Neural progenitor cell (in vitro differentiated cells): ENCODE results near the gene NR1H3. TPM values are rescaled to one million over a fixed set of nuclear protein-coding genes. Genes with fewer than 3 reads are reported as not detected.
A peak's percentile ranks its signal among the peaks of the same experiment; 100 is the strongest.
"Not testable (repeated sequence)": the region's sequence is repeated elsewhere in the genome, so short reads cannot be mapped to it uniquely, and the experiment has no call there.

ENCODE experiments used
- DNase-seq: peaks from one replicate; pipeline ENCODE4 v3.0.0-alpha.2; 2016; ENCODE audit warnings: low spot score
- H2AFZ ChIP-seq: fragments of 200-600 bp; sonication (generic); replicated peaks from 2 replicates; pipeline ENCODE4 v1.6.1; 2016; ENCODE audit warnings: antibody characterized with exemption
- H3F3A ChIP-seq: fragments of 200-600 bp; sonication (generic); 2 replicates; pipeline ENCODE4 v1.6.1; 2016; ENCODE audit warnings: antibody characterized with exemption, low read depth
- H3K27ac ChIP-seq: fragments of 200-600 bp; sonication (generic); 2 replicates; pipeline ENCODE4 v1.5.1; 2016; ENCODE audit warnings: mild to moderate bottlenecking
- H3K27me3 ChIP-seq: fragments of 200-600 bp; sonication (generic); 2 replicates; pipeline ENCODE4 v1.6.1; 2016; ENCODE audit warnings: mild to moderate bottlenecking, moderate library complexity
- H3K36me3 ChIP-seq: fragments of 200-600 bp; sonication (generic); 2 replicates; pipeline ENCODE4 v1.5.1; 2016
- H3K4me1 ChIP-seq: fragments of 200-600 bp; sonication (generic); 2 replicates; pipeline ENCODE4 v1.6.1; 2016; ENCODE audit warnings: mixed run types
- H3K4me2 ChIP-seq: fragments of 200-600 bp; sonication (generic); 2 replicates; pipeline ENCODE4 v1.6.1; 2016
- H3K4me3 ChIP-seq: fragments of 200-600 bp; sonication (generic); 2 replicates; pipeline ENCODE4 v1.5.1; 2016
- H3K79me2 ChIP-seq: fragments of 200-600 bp; sonication (generic); 2 replicates; pipeline ENCODE4 v1.6.1; 2016; ENCODE audit warnings: low read depth
- H3K9ac ChIP-seq: fragments of 200-600 bp; sonication (generic); 2 replicates; pipeline ENCODE4 v1.6.1; 2016
- H3K9me3 ChIP-seq: fragments of 200-600 bp; sonication (generic); 2 replicates; pipeline ENCODE4 v1.5.1; 2016; ENCODE audit warnings: low read depth
- H4K20me1 ChIP-seq: fragments of 200-600 bp; sonication (generic); 2 replicates; pipeline ENCODE4 v1.6.1; 2016; ENCODE audit warnings: low read depth
- H3K27ac Mint-ChIP-seq: 3 replicates; pipeline ENCODE4 v1.8.0; 2021; ENCODE audit warnings: mixed read lengths
- H3K27me3 Mint-ChIP-seq: 2 replicates; pipeline ENCODE4 v1.8.0; 2022; ENCODE audit warnings: low read depth, mild to moderate bottlenecking, inconsistent platforms, moderate library complexity, mixed read lengths; ENCODE audit not compliant: insufficient read depth
- H3K36me3 Mint-ChIP-seq: 3 replicates; pipeline ENCODE4 v1.8.0; 2021; ENCODE audit warnings: mixed read lengths
- H3K4me1 Mint-ChIP-seq: 3 replicates; pipeline ENCODE4 v1.8.0; 2021; ENCODE audit warnings: mixed read lengths
- H3K4me3 Mint-ChIP-seq: 3 replicates; pipeline ENCODE4 v1.8.0; 2021; ENCODE audit warnings: mild to moderate bottlenecking, moderate library complexity, mixed read lengths
- H3K9me3 Mint-ChIP-seq: 3 replicates; pipeline ENCODE4 v1.8.0; 2020; ENCODE audit warnings: mixed read lengths
- EZH2 ChIP-seq: fragments of 200-600 bp; sonication (generic); IDR thresholded peaks from 2 replicates; pipeline ENCODE4 v1.6.1; 2017; ENCODE audit warnings: antibody characterized with exemption, mild to moderate bottlenecking, moderate library complexity
- EZH2phosphoT487 ChIP-seq: fragments of 200-600 bp; sonication (generic); IDR thresholded peaks from 2 replicates; pipeline ENCODE4 v1.6.1; 2017; ENCODE audit warnings: antibody characterized with exemption
- total RNA-seq: library from RNA; depleted of rRNA; stranded (reverse); fragments of >200 nt; gene quantifications from 2 replicates; pipeline ENCODE4 v1.2.3, GENCODE V29; 2015; ENCODE audit warnings: low replicate concordance
- TF ChIP-seq, protein P1 (sequence below): fragments of 200-600 bp; sonication (generic); IDR thresholded peaks from 2 replicates; pipeline ENCODE4 v1.5.1; 2017; ENCODE audit warnings: antibody characterized with exemption, mild to moderate bottlenecking

NR1H3 gene
- total RNA-seq, 1 donor from 2014 or later, result 7.5 TPM

GRCh38 chr11:47308050-47308823, 50.4 kb downstream of the NR1H3 start:
- peaks cover 6% of the 10 kb centered on the region for H3K9me3 Mint-ChIP-seq
- no peak overlapping the region for H3K9ac ChIP-seq
- H3K27ac ChIP-seq, result peak overlapping the region; percentile 83
- peak overlapping the region; percentile 66 for H3K4me2 ChIP-seq
- H3F3A ChIP-seq, result peaks cover 20% of the 10 kb centered on the region
- H3K9me3 ChIP-seq, result no peaks in the 10 kb centered on the region
- H3K27me3 Mint-ChIP-seq, result no peaks in the 10 kb centered on the region
- no peaks in the 10 kb centered on the region for H3K27me3 ChIP-seq
- peak; percentile 76 for DNase-seq
- H3K36me3 ChIP-seq, result no peaks in the 10 kb centered on the region
- peaks cover 19% of the 10 kb centered on the region for H3K4me1 ChIP-seq
- peaks cover 35% of the 10 kb centered on the region for H3K36me3 Mint-ChIP-seq
- H2AFZ ChIP-seq, result no peak overlapping the region
- peak overlapping the region; percentile 11 for H3K4me3 ChIP-seq
- no peaks in the 10 kb centered on the region for H3K79me2 ChIP-seq
- no peaks in the 10 kb centered on the region for H4K20me1 ChIP-seq
- peak overlapping the region; percentile 81 for H3K27ac Mint-ChIP-seq
- TF ChIP-seq, protein P1, sequence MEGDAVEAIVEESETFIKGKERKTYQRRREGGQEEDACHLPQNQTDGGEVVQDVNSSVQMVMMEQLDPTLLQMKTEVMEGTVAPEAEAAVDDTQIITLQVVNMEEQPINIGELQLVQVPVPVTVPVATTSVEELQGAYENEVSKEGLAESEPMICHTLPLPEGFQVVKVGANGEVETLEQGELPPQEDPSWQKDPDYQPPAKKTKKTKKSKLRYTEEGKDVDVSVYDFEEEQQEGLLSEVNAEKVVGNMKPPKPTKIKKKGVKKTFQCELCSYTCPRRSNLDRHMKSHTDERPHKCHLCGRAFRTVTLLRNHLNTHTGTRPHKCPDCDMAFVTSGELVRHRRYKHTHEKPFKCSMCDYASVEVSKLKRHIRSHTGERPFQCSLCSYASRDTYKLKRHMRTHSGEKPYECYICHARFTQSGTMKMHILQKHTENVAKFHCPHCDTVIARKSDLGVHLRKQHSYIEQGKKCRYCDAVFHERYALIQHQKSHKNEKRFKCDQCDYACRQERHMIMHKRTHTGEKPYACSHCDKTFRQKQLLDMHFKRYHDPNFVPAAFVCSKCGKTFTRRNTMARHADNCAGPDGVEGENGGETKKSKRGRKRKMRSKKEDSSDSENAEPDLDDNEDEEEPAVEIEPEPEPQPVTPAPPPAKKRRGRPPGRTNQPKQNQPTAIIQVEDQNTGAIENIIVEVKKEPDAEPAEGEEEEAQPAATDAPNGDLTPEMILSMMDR, result no peak
- TF ChIP-seq EZH2phosphoT487, result no peak
- H3K4me1 Mint-ChIP-seq, result peaks cover 12% of the 10 kb centered on the region
- H3K4me3 Mint-ChIP-seq, result peak overlapping the region; percentile 33

GRCh38 chr11:47314992-47315391, 57.2 kb downstream of the NR1H3 start:
- no peaks in the 10 kb centered on the region for H3K79me2 ChIP-seq
- Mint-ChIP-seq H3K4me3 (no peak overlapping the region), H3K36me3 (peaks cover 22% of the 10 kb centered on the region), H3K27me3 (peaks cover 2% of the 10 kb centered on the region), H3K9me3 (no peaks in the 10 kb centered on the region), H3K27ac (no peak overlapping the region), H3K4me1 (no peaks in the 10 kb centered on the region)
- H3K4me2 ChIP-seq, result no peak overlapping the region
- no peak for DNase-seq
- no peaks in the 10 kb centered on the region for H3K36me3 ChIP-seq
- H3K27me3 ChIP-seq, result no peaks in the 10 kb centered on the region
- no peak overlapping the region for H3K27ac ChIP-seq
- no peaks in the 10 kb centered on the region for H3K9me3 ChIP-seq
- H3K9ac ChIP-seq, result no peak overlapping the region
- no peak overlapping the region for H3K4me3 ChIP-seq
- TF ChIP-seq EZH2, result no peak
- no peaks in the 10 kb centered on the region for H3F3A ChIP-seq
- H2AFZ ChIP-seq, result no peak overlapping the region
- no peaks in the 10 kb centered on the region for H4K20me1 ChIP-seq
- H3K4me1 ChIP-seq, result no peaks in the 10 kb centered on the region

DNA sequence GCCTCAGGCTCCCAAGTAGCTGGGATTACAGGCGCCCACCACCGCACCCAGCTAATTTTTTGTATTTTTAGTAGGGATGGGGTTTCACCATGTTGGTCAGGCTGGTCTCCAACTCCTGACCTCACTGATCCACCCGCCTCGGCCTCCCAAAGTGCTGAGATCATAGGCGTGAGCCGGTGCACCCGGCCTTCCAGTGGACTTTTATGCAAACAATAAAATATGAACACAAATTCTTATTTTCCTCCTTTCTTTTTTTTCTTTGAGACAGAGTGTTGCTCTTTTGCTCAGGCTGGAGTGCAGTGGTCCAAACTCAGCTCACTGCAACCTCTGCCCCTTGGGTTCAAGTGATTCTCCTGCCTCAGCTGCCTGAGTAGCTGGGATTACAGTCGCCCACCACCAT, 58.7 kb downstream of the NR1H3 start:
- not testable (repeated sequence) for DNase-seq, H3K27ac ChIP-seq, H3K4me3 Mint-ChIP-seq, H3K27ac Mint-ChIP-seq, H4K20me1 ChIP-seq, H3K4me1 Mint-ChIP-seq, H2AFZ ChIP-seq, H3K9ac ChIP-seq, H3K4me1 ChIP-seq, H3K36me3 ChIP-seq, H3K9me3 Mint-ChIP-seq, H3F3A ChIP-seq, H3K79me2 ChIP-seq, H3K27me3 Mint-ChIP-seq, H3K4me3 ChIP-seq, H3K4me2 ChIP-seq, H3K9me3 ChIP-seq, H3K27me3 ChIP-seq
- peaks cover 20% of the 10 kb centered on the region for H3K36me3 Mint-ChIP-seq

DNA sequence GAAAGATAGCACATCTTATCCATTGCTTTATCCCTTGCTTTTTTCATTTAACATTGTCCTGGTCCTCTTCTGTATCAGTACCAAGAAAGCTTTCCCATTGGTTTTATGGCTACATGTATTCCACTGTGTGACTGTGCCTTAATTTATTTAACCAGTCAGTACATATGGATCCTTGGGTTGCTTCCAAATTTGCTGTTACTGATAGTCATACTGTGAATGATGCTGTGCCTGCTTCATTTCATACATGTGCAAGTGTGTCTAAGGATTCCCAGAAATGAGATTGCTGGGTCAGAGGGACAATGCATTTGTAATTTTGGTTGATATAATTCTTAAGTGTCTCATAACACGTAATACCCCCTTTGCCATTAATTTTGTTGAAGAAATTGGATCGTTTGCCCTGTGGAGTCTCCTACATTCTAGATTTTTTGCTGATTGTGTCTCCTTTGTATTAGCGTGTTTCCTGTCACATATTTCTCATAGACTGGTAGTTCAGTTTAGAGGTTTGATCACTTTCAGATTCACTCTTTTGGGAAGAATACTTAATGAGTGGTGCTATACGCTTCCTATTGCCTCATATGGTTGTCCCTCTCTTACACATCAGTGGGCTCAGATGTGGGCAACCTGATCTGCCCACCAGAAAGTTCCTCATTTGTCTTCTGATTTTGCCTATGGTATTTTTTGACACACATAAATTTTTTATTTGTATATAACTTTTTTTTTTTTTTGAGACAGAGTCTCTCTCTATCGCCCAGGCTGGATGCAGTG, 59.5 kb downstream of the NR1H3 start:
- Histone ChIP-seq H3K36me3 (no peaks in the 10 kb centered on the region), H3K4me1 (no peaks in the 10 kb centered on the region), H3K79me2 (no peaks in the 10 kb centered on the region), H3K9ac (no peak overlapping the region), H2AFZ (no peak overlapping the region), H3K27ac (no peak overlapping the region), H3K9me3 (no peaks in the 10 kb centered on the region), H3K4me2 (no peak overlapping the region), H3K4me3 (no peak overlapping the region), H4K20me1 (no peaks in the 10 kb centered on the region), H3F3A (no peaks in the 10 kb centered on the region), H3K27me3 (no peaks in the 10 kb centered on the region)
- H3K4me1 Mint-ChIP-seq, result no peaks in the 10 kb centered on the region
- peaks cover 20% of the 10 kb centered on the region for H3K36me3 Mint-ChIP-seq
- H3K27me3 Mint-ChIP-seq, result peaks cover 2% of the 10 kb centered on the region
- no peak overlapping the region for H3K27ac Mint-ChIP-seq
- H3K9me3 Mint-ChIP-seq, result no peaks in the 10 kb centered on the region
- TF ChIP-seq EZH2phosphoT487 (no peak), EZH2 (no peak)
- TF ChIP-seq, protein P1, result no peak
- DNase-seq, result no peak
- no peak overlapping the region for H3K4me3 Mint-ChIP-seq
